ENCODE data around the gene TMEM200A. TPM values are rescaled to one million over a fixed set of nuclear protein-coding genes. Genes with fewer than 3 reads are reported as not detected.
A peak's percentile ranks its signal among the peaks of the same experiment; 100 is the strongest.

TMEM200A gene
- total and polyA plus RNA-seq, 2 experiments from 2014 or later, result 23.0 to 32.9 TPM

- no peak for TF ChIP-seq EZH2 (IDR thresholded peaks at IDR 0.05; ENCODE audit: borderline replicate concordance)
- no peak for TF ChIP-seq CTCF (IDR thresholded peaks at IDR 0.05; ENCODE audit: poor library complexity)
- TF ChIP-seq EZH2phosphoT487 (IDR thresholded peaks at IDR 0.05; ENCODE audit: low read depth, severe bottlenecking, unreplicated experiment), result no peak
- Histone ChIP-seq H3K9me3 (ENCODE audit: low read depth) (no peaks in the 10 kb centered on the region), H3K79me2 (peaks cover 17% of the 10 kb centered on the region), H3K27ac (no peak overlapping the region), H3K27me3 (no peaks in the 10 kb centered on the region), H3K9me2 (replicated peaks; ENCODE audit: insufficient read depth) (no peaks in the 10 kb centered on the region), H3K4me1 (ENCODE audit: insufficient read depth) (peaks cover 3% of the 10 kb centered on the region), H3K4me3 (no peak overlapping the region), H3K4me2 (no peak overlapping the region), H3K36me3 (replicated peaks; ENCODE audit: insufficient read depth, low read depth) (no peaks in the 10 kb centered on the region), H2AFZ (no peak overlapping the region), H4K20me1 (ENCODE audit: insufficient read depth, poor library complexity, severe bottlenecking) (no peaks in the 10 kb centered on the region)
- no peak for DNase-seq (ENCODE audit: low spot score)
- WGBS (ENCODE audit: low lambda C conversion rate, missing lambda C conversion rate), result 70% methylated on average over 4 of the region's 4 CpGs
These were observed 65.6 kb downstream of the TMEM200A start for GRCh38 chr6:130431346-130431852.

DNA sequence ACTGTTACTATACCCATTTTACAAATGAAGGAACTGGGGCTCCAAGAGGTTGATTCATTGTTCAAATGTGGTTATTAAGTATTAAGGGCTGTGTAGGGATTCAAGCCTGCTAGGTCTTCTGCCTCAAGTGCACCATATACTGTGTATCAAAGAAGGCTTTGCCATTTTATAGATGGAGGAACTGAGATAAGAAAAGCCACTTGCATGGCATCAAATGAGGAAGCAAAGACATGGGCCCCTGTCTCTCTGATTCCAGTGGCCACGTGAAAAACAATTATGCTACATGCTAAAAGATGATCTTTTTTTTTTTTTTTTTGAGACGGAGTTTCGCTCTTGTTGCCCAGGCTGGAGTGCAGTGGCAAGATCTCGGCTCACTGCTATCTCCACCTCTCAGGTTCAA is 67.0 kb downstream of the TMEM200A start:
- H3K9me2 ChIP-seq (replicated peaks; ENCODE audit: insufficient read depth), result no peaks in the 10 kb centered on the region
- no peaks in the 10 kb centered on the region for H3K36me3 ChIP-seq (replicated peaks; ENCODE audit: insufficient read depth, low read depth)
- no peaks in the 10 kb centered on the region for H3K4me1 ChIP-seq (ENCODE audit: insufficient read depth)
- no peaks in the 10 kb centered on the region for H3K9me3 ChIP-seq (ENCODE audit: low read depth)
- TF ChIP-seq CTCF (IDR thresholded peaks at IDR 0.05; ENCODE audit: poor library complexity), result no peak
- TF ChIP-seq EZH2phosphoT487 (IDR thresholded peaks at IDR 0.05; ENCODE audit: low read depth, severe bottlenecking, unreplicated experiment), result no peak
- no peak for TF ChIP-seq EZH2 (IDR thresholded peaks at IDR 0.05; ENCODE audit: borderline replicate concordance)
- no peak for DNase-seq (ENCODE audit: low spot score)
- WGBS (ENCODE audit: low lambda C conversion rate, missing lambda C conversion rate), result 94% methylated on average over 4 of the region's 4 CpGs
- no peaks in the 10 kb centered on the region for H4K20me1 ChIP-seq (ENCODE audit: insufficient read depth, poor library complexity, severe bottlenecking)
- H3K4me3 ChIP-seq, result no peak overlapping the region
- no peaks in the 10 kb centered on the region for H3K27me3 ChIP-seq
- peaks cover 20% of the 10 kb centered on the region for H3K79me2 ChIP-seq
- H3K4me2 ChIP-seq, result no peak overlapping the region
- H3K27ac ChIP-seq, result no peak overlapping the region
- no peak overlapping the region for H2AFZ ChIP-seq

GRCh38 chr6:130434174-130434873 is 68.5 kb downstream of the TMEM200A start:
- H3K4me2 ChIP-seq, result no peak overlapping the region
- H2AFZ ChIP-seq, result no peak overlapping the region
- H3K4me3 ChIP-seq, result no peak overlapping the region
- H3K27me3 ChIP-seq, result no peaks in the 10 kb centered on the region
- no peaks in the 10 kb centered on the region for H3K9me3 ChIP-seq (ENCODE audit: low read depth)
- TF ChIP-seq EZH2 (IDR thresholded peaks at IDR 0.05; ENCODE audit: borderline replicate concordance) (no peak), CTCF (IDR thresholded peaks at IDR 0.05; ENCODE audit: poor library complexity) (no peak), EZH2phosphoT487 (IDR thresholded peaks at IDR 0.05; ENCODE audit: low read depth, severe bottlenecking, unreplicated experiment) (no peak)
- peak overlapping the region; percentile 16 for H3K27ac ChIP-seq
- WGBS (ENCODE audit: low lambda C conversion rate, missing lambda C conversion rate), result 26% methylated on average over 3 of the region's 3 CpGs
- no peaks in the 10 kb centered on the region for H3K4me1 ChIP-seq (ENCODE audit: insufficient read depth)
- H3K79me2 ChIP-seq, result peaks cover 12% of the 10 kb centered on the region
- DNase-seq (ENCODE audit: low spot score), result peak; percentile 9
- no peaks in the 10 kb centered on the region for H3K36me3 ChIP-seq (replicated peaks; ENCODE audit: insufficient read depth, low read depth)
- no peaks in the 10 kb centered on the region for H4K20me1 ChIP-seq (ENCODE audit: insufficient read depth, poor library complexity, severe bottlenecking)
- H3K9me2 ChIP-seq (replicated peaks; ENCODE audit: insufficient read depth), result no peaks in the 10 kb centered on the region
